K562 (cell line): ENCODE data around the gene ETNK2.

Experiments used
- CEBPB ChIP-seq: fragments of 450-650 bp; IDR thresholded peaks from 2 replicates; pipeline ENCODE4 v1.6.1; 2016; ENCODE audit warnings: missing genetic modification characterization, missing compliant biosample characterization
- CTCF ChIP-seq, 3 experiments: IDR thresholded peaks in 2 of 3; conservative IDR thresholded peaks in 1 of 3; 2 replicates each; pipeline ENCODE4 v1.5.1; 2011 to 2012; ENCODE audit warnings: low read length in 3 of 3, mild to moderate bottlenecking in 3 of 3, control low read depth in 2 of 3, improper control_type of control experiment in 1 of 3, inconsistent platforms in 1 of 3, low read depth in 1 of 3, mixed read lengths in 1 of 3, moderate library complexity in 1 of 3; ENCODE audit not compliant: insufficient read depth in 2 of 3
- E2F8 ChIP-seq: fragments of 450-650 bp; IDR thresholded peaks from 2 replicates; pipeline ENCODE4 v1.7.1; 2018; ENCODE audit warnings: mild to moderate bottlenecking, low read depth; ENCODE audit not compliant: partially characterized antibody
- EZH2 ChIP-seq: IDR thresholded peaks from 2 replicates; pipeline ENCODE4 v1.6.1; 2012; ENCODE audit warnings: low read depth, mild to moderate bottlenecking, inconsistent platforms, low read length, borderline replicate concordance
- JUN ChIP-seq, 2 experiments: sonication (generic) in 1 of 2; formaldehyde crosslinking in 1 of 2; IDR thresholded peaks; 2 replicates each; pipeline versions ENCODE4 v1.6.1 to v1.8.0; 2012 to 2022; ENCODE audit warnings: borderline replicate concordance in 2 of 2, mild to moderate bottlenecking in 2 of 2, improper control_type of control experiment in 1 of 2, low read depth in 1 of 2, low read length in 1 of 2, missing genetic modification reagents in 1 of 2
- MYC ChIP-seq, 2 experiments: fragments of 250-450 bp in 1 of 2; sonication (Bioruptor Pico) in 1 of 2; IDR thresholded peaks; 2 replicates each; pipeline versions ENCODE4 v1.5.1 to v1.6.1; 2012 to 2021; ENCODE audit warnings: low read depth in 2 of 2, borderline replicate concordance in 1 of 2, improper control_type of control experiment in 1 of 2, low read length in 1 of 2, mild to moderate bottlenecking in 1 of 2, moderate library complexity in 1 of 2
- NFE2 ChIP-seq: IDR thresholded peaks from 2 replicates; pipeline ENCODE4 v1.6.1; 2014; ENCODE audit warnings: antibody characterized with exemption, low read depth
- NFYB ChIP-seq: IDR thresholded peaks from 2 replicates; pipeline ENCODE4 v1.6.1; 2011; ENCODE audit warnings: mild to moderate bottlenecking, moderate library complexity; ENCODE audit not compliant: insufficient read length; ENCODE audit errors: extremely low read depth
- NR2C2 ChIP-seq, 2 experiments: fragments of 200-800 bp in 1 of 2; sonication (Bioruptor generic) in 1 of 2; sonication (generic) in 1 of 2; formaldehyde crosslinking in 1 of 2; IDR thresholded peaks; 2 replicates each; pipeline versions ENCODE4 v1.6.1 to v1.8.0; 2016 to 2022; ENCODE audit warnings: mild to moderate bottlenecking in 1 of 2, missing compliant biosample characterization in 1 of 2, missing genetic modification characterization in 1 of 2, missing genetic modification reagents in 1 of 2
- USF1 ChIP-seq: sonication (generic); formaldehyde crosslinking; IDR thresholded peaks from 2 replicates; pipeline ENCODE4 v1.9.0; 2022; ENCODE audit warnings: mild to moderate bottlenecking, missing genetic modification reagents
- ZNF143 ChIP-seq: sonication (generic); formaldehyde crosslinking; IDR thresholded peaks from 2 replicates; pipeline ENCODE4 v1.9.0; 2022; ENCODE audit warnings: mild to moderate bottlenecking, missing genetic modification reagents
- ZNF384 ChIP-seq: IDR thresholded peaks from 2 replicates; pipeline ENCODE4 v1.6.1; 2012; ENCODE audit warnings: low read depth, low read length, improper control_type of control experiment
- ZNF518B ChIP-seq: fragments of 250-450 bp; sonication (Bioruptor Pico); IDR thresholded peaks from 2 replicates; pipeline ENCODE4 v1.5.0; 2021; ENCODE audit warnings: mild to moderate bottlenecking, moderate library complexity

- TF ChIP-seq NR2C2 (CRISPR knock-in tag; IDR thresholded peaks at IDR 0.05) = no peak
- no peak for TF ChIP-seq NR2C2 (tag; IDR thresholded peaks at IDR 0.05)
- no peak for TF ChIP-seq CTCF (IDR thresholded peaks at IDR 0.05 in 2 of 3, conservative IDR thresholded peaks at IDR 0.05 in 1 of 3; ENCODE audit: insufficient read depth in 2 of 3, low read depth in 1 of 3, low read length in 3 of 3)
- no peak for TF ChIP-seq ZNF384
- no peak for TF ChIP-seq USF1
- no peak for TF ChIP-seq E2F8
- no peak for TF ChIP-seq CEBPB (tag)
- no peak for TF ChIP-seq NFYB
- no peak for TF ChIP-seq NFE2
- no peak for TF ChIP-seq MYC (IDR thresholded peaks at IDR 0.05; ENCODE audit: low read depth, low read length)
- TF ChIP-seq MYC (CRISPR knock-in tag; IDR thresholded peaks at IDR 0.05; ENCODE audit: borderline replicate concordance, low read depth) = no peak
- no peak for TF ChIP-seq ZNF518B (CRISPR knock-in tag)
- TF ChIP-seq JUN (IDR thresholded peaks at IDR 0.05; ENCODE audit: borderline replicate concordance, low read depth, low read length) = no peak
- TF ChIP-seq JUN (CRISPR knock-in tag; IDR thresholded peaks at IDR 0.05; ENCODE audit: borderline replicate concordance) = no peak
- no peak for TF ChIP-seq EZH2
- no peak for TF ChIP-seq ZNF143 (CRISPR knock-in tag)
Measured at GRCh38 chr1:204172404-204173029, 20.7 kb upstream of the ETNK2 start.
